Measurements from ENCODE around the gene YBX1. TPM values are rescaled to one million over a fixed set of nuclear protein-coding genes. Genes with fewer than 3 reads are reported as not detected.
"Not testable (repeated sequence)": the region's sequence is repeated elsewhere in the genome, so short reads cannot be mapped to it uniquely, and the experiment has no call there.

YBX1 gene
- total RNA-seq, 1 donor from 2014 or later: 297 TPM

GRCh38 chr1:42690477-42691156 lies 8.4 kb downstream of the YBX1 start:
- no peak for DNase-seq

- no peak for DNase-seq
Observed at GRCh38 chr1:42691157-42691498, 8.9 kb downstream of the YBX1 start.

- DNase-seq: no peak
Observed at GRCh38 chr1:42692461-42692860, 10.2 kb downstream of the YBX1 start.

GRCh38 chr1:42692911-42693310 lies 10.7 kb downstream of the YBX1 start:
- no peak for DNase-seq

- no peak for DNase-seq
Observed at GRCh38 chr1:42698081-42698813, 16.0 kb downstream of the YBX1 start.

- DNase-seq: no peak
Observed at GRCh38 chr1:42700006-42700405, 17.8 kb downstream of the YBX1 start.

GRCh38 chr1:42703888-42704464 lies 21.8 kb downstream of the YBX1 start:
- DNase-seq: no peak

GRCh38 chr1:42712808-42713207 lies 30.6 kb downstream of the YBX1 start:
- not testable (repeated sequence) for DNase-seq

GRCh38 chr1:42713293-42713692 lies 31.1 kb downstream of the YBX1 start:
- DNase-seq: no peak

- not testable (repeated sequence) for DNase-seq
Observed at GRCh38 chr1:42714441-42714840, 32.2 kb downstream of the YBX1 start.

- DNase-seq: no peak
Observed at GRCh38 chr1:42720868-42721267, 38.6 kb downstream of the YBX1 start.

GRCh38 chr1:42721926-42722325 lies 39.7 kb downstream of the YBX1 start:
- DNase-seq: no peak

- not testable (repeated sequence) for DNase-seq
Observed at GRCh38 chr1:42722403-42722802, 40.2 kb downstream of the YBX1 start.

- DNase-seq: no peak
Observed at GRCh38 chr1:42723511-42723910, 41.3 kb downstream of the YBX1 start.

GRCh38 chr1:42725820-42726219 lies 43.6 kb downstream of the YBX1 start:
- not testable (repeated sequence) for DNase-seq

- DNase-seq: no peak
Observed at GRCh38 chr1:42730002-42730401, 47.8 kb downstream of the YBX1 start.

- no peak for DNase-seq
Observed at GRCh38 chr1:42730988-42731387, 48.8 kb downstream of the YBX1 start.

- no peak for DNase-seq
Observed at GRCh38 chr1:42731585-42731984, 49.4 kb downstream of the YBX1 start.

GRCh38 chr1:42732126-42732680 lies 50.0 kb downstream of the YBX1 start:
- DNase-seq: no peak

GRCh38 chr1:42733415-42734200 lies 51.4 kb downstream of the YBX1 start:
- DNase-seq: no peak

- no peak for DNase-seq
Observed at GRCh38 chr1:42734201-42735035, 52.2 kb downstream of the YBX1 start.

- no peak for DNase-seq
Observed at GRCh38 chr1:42735056-42735455, 52.8 kb downstream of the YBX1 start.
